Thoracic aorta (tissue), 2 donors: ENCODE measurements around the gene CD6. TPM values are rescaled to one million over a fixed set of nuclear protein-coding genes. Genes with fewer than 3 reads are reported as not detected.

ENCODE experiments used
- ATAC-seq: fragments of 150-250 bp; one replicate; pipeline ENCODE4 v1.8.0; 2017; ENCODE audit warnings: low read depth; ENCODE audit not compliant: insufficient number of reproducible peaks, low FRiP score
- DNase-seq: peaks from one replicate; pipeline ENCODE4 v3.0.0-alpha.2; 2020; ENCODE audit warnings: low spot score
- H3K27ac ChIP-seq, 2 donors: fragments of 200-600 bp; sonication (generic); 1 replicate in 1 of 2; 2 replicates in 1 of 2; pipeline ENCODE4 v1.5.1; 2016; ENCODE audit warnings: mild to moderate bottlenecking in 2 of 2, moderate library complexity in 2 of 2
- H3K27me3 ChIP-seq: fragments of 200-600 bp; sonication (generic); replicated peaks from 2 replicates; pipeline ENCODE4 v1.6.0; 2016; ENCODE audit warnings: mild to moderate bottlenecking; ENCODE audit not compliant: insufficient read depth
- H3K36me3 ChIP-seq: fragments of 200-600 bp; sonication (generic); one replicate; pipeline ENCODE4 v1.5.1; 2016
- H3K4me1 ChIP-seq, 2 donors: fragments of 200-600 bp; sonication (generic); 1 replicate in 1 of 2; 2 replicates in 1 of 2; pipeline versions ENCODE4 v1.5.1 to v1.6.0; 2016; ENCODE audit warnings: low read depth in 2 of 2, mild to moderate bottlenecking in 1 of 2; ENCODE audit not compliant: control insufficient read depth in 1 of 2
- H3K4me3 ChIP-seq: fragments of 200-600 bp; sonication (generic); 2 replicates; pipeline ENCODE4 v1.5.1; 2016; ENCODE audit warnings: mild to moderate bottlenecking
- H3K9me3 ChIP-seq: fragments of 200-600 bp; sonication (generic); 2 replicates; pipeline ENCODE4 v1.5.1; 2016
- CTCF ChIP-seq: fragments of 200-600 bp; sonication (generic); IDR thresholded peaks from one replicate; pipeline ENCODE4 v1.5.1; 2019; ENCODE audit warnings: antibody characterized with exemption
- total RNA-seq, 2 donors: library from RNA; depleted of rRNA; stranded (reverse); fragments of >200 nt; gene quantifications; one replicate each; pipeline versions ENCODE4 v1.1.0 to v1.2.3, GENCODE V29; 2016

The CD6 gene
- total RNA-seq, 2 donors from 2014 or later: 2.2 to 3.3 TPM

- DNase-seq (no peak), ATAC-seq (no peak)
- Histone ChIP-seq H3K9me3 (no peaks in the 10 kb centered on the region), H3K4me1 (peaks cover 13% of the 10 kb centered on the region in 2 donors), H3K27ac (peak overlapping the region in 1 of 2 donors; percentile 71), H3K36me3 (no peaks in the 10 kb centered on the region), H3K27me3 (no peaks in the 10 kb centered on the region), H3K4me3 (no peak overlapping the region)
- no peak for TF ChIP-seq CTCF
Measured at GRCh38 chr11:60953781-60954180, 17.7 kb upstream of the CD6 start.

- DNase-seq (no peak), ATAC-seq (no peak)
- H3K4me1 ChIP-seq: peaks cover 11 to 13% of the 10 kb centered on the region in 2 donors
- no peak overlapping the region for H3K27ac ChIP-seq
- no peak overlapping the region for H3K4me3 ChIP-seq
- no peaks in the 10 kb centered on the region for H3K27me3 ChIP-seq
- H3K36me3 ChIP-seq: no peaks in the 10 kb centered on the region
- TF ChIP-seq CTCF: no peak
- H3K9me3 ChIP-seq: no peaks in the 10 kb centered on the region
Measured at GRCh38 chr11:60954421-60954820, 17.1 kb upstream of the CD6 start.

GRCh38 chr11:60955571-60955970, 15.9 kb upstream of the CD6 start:
- DNase-seq: no peak
- ATAC-seq: no peak
- no peaks in the 10 kb centered on the region for H3K27me3 ChIP-seq
- no peak overlapping the region for H3K4me3 ChIP-seq
- no peak overlapping the region for H3K27ac ChIP-seq
- H3K9me3 ChIP-seq: no peaks in the 10 kb centered on the region
- no peak for TF ChIP-seq CTCF
- peaks cover 4 to 5% of the 10 kb centered on the region in 2 donors for H3K4me1 ChIP-seq
- H3K36me3 ChIP-seq: no peaks in the 10 kb centered on the region

GRCh38 chr11:60957188-60957587, 14.3 kb upstream of the CD6 start:
- H3K27me3 ChIP-seq: no peaks in the 10 kb centered on the region
- no peak for TF ChIP-seq CTCF
- H3K36me3 ChIP-seq: no peaks in the 10 kb centered on the region
- DNase-seq: no peak
- H3K4me1 ChIP-seq: peaks cover 0 to 4% of the 10 kb centered on the region in 2 donors
- ATAC-seq: no peak
- no peak overlapping the region for H3K4me3 ChIP-seq
- H3K27ac ChIP-seq: no peak overlapping the region
- H3K9me3 ChIP-seq: no peaks in the 10 kb centered on the region

GRCh38 chr11:60959431-60959830, 12.0 kb upstream of the CD6 start:
- H3K27ac ChIP-seq: no peak overlapping the region
- no peaks in the 10 kb centered on the region for H3K36me3 ChIP-seq
- no peak overlapping the region for H3K4me3 ChIP-seq
- no peaks in the 10 kb centered on the region for H3K9me3 ChIP-seq
- ATAC-seq (no peak), DNase-seq (no peak)
- H3K27me3 ChIP-seq: no peaks in the 10 kb centered on the region
- H3K4me1 ChIP-seq: no peaks in the 10 kb centered on the region
- no peak for TF ChIP-seq CTCF
